GM18873 (cell line): ENCODE data around the gene C10orf90.

Source experiments
- ATAC-seq: cut with Tn5 transposase; IDR thresholded peaks from one replicate; pipeline ENCODE4 v1.9.1; 2021; ENCODE audit warnings: mild to moderate bottlenecking, moderate library complexity, moderate number of reproducible peaks; ENCODE audit not compliant: unreplicated experiment, low FRiP score

The C10orf90 gene

GRCh38 chr10:126518218-126519080 is 152.0 kb downstream of the C10orf90 start:
- no peak for ATAC-seq

DNA sequence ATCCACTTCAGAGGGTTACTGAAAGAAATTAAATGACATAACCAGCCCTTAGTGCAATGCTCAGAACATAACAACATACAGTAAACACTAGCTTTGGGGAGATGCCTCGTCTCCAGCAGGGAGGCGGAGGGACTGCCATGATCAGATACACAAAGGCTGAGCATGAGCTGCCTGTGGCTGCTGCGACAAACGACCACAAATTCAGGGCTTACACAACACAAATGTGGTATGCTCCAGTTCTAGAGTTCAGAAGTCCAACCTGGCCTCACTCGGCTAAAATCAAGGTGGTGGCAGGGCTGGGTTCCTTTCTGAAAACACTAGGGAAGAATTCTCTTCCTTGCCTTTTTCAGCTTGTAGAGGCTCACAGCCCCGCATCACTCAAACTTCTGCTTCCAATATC is 154.0 kb downstream of the C10orf90 start:
- no peak for ATAC-seq

DNA sequence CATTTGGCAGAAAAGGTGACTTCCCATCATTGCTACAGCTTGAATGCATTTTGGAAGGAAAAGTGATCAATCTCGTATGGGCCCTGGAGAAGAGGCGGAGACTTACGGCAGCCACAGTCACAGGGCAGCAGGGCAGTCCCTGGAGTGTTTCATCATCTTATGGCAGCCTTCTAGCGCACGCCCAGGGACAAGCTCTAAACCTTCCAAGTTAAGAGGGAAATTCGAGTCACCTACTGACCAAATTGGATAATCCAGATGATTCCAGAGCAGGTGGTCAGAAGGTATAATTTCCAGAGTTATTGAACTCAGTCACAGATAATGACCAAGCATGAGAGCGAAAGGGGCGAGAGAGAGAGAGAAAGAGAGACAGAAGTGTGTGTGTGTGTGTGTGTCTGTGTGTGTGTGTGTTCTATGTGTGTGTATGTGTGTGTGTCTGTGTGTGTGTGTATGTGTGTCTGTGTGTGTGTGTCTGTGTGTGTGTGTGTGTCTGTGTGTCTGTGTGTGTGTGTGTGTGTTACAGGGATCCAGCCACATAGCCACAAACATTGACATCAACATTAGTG is 158.5 kb downstream of the C10orf90 start:
- no peak for ATAC-seq

GRCh38 chr10:126509182-126509581 is 161.3 kb downstream of the C10orf90 start:
- no peak for ATAC-seq

GRCh38 chr10:126508535-126509040 is 161.9 kb downstream of the C10orf90 start:
- no peak for ATAC-seq

DNA sequence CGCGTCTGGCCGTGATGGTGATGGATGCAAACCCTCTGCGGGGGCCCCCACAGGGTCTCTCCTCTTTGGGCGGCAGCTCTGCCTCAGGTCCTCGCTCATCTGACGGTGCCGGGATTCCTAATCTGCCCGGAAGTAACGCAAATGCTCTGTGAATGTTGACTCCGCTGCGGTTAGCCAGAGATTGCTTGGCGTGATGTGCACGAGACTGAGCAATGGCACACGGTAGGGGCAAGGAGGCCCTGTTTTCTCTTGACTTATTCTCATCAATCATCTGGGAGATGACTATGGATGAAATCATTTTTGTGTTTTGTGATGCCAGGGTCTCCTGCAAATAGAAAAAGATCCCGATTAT is 165.8 kb downstream of the C10orf90 start:
- no peak for ATAC-seq

- no peak for ATAC-seq
Measured at GRCh38 chr10:126504063-126504760, 166.3 kb downstream of the C10orf90 start.

DNA sequence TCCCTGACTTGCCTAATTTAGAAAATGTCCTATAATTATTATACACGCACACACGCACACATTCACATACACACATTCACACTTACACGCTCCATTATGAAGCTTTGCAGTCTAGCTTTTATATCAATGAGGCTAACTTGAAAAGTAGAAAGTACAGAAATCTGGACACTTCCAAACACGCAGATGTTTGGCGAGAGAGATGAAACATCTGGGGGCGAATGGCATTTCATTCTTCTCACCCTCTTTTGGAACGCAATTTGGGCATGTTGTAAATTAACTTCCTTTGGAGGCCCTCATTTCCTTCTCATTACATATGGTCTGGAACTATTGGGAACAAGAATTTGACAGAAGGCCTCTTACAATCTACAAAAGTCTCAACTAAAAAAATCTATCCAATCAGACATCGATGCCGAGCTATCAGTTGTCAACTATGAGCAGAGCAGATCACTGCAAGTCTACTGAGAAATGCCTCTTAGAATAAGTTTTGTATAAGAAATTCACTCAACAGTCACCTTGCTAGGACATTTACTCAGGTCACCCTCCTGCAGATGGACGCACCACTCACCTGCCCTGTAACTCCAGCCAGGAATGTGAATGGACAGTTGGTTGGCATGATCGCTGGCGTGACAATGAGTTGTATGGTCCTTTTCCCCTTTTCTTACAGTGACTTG is 167.0 kb downstream of the C10orf90 start:
- no peak for ATAC-seq

- no peak for ATAC-seq
Measured at GRCh38 chr10:126502441-126502840, 168.1 kb downstream of the C10orf90 start.

DNA sequence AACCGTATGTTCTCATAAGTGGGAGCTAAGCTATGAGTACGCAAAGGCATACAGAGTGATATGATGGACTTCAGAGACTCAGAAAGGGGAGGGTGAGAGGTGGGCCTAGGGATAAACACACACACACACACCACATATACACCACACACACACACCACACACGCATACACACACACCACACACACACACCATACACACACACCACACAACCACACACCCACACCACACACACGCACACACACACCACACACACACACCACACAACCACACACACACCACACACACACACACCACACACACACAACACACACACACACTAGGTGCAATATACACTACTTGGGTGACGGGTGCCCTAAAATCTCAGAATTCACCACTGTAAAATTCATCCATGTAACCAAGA is 168.7 kb downstream of the C10orf90 start:
- ATAC-seq, result no peak

DNA sequence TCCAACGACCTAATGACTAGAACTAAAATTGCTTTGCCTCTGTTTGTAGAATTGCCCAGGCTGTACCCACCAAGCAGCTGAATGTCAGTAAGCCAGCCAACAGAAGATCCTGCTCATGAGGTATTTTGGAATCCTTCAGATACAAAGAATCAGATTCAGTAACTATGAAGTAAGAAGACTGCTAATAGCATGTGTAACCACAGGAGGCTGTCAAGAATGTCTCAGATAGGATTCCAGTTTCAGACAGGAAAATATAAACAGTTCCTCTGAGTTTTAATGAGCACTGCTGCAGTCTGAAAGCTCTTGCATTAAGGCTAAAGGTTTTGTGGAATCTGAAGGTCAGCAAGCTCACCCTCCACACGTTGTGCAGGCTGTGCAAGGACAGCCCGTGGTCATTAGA is 169.6 kb downstream of the C10orf90 start:
- no peak for ATAC-seq

DNA sequence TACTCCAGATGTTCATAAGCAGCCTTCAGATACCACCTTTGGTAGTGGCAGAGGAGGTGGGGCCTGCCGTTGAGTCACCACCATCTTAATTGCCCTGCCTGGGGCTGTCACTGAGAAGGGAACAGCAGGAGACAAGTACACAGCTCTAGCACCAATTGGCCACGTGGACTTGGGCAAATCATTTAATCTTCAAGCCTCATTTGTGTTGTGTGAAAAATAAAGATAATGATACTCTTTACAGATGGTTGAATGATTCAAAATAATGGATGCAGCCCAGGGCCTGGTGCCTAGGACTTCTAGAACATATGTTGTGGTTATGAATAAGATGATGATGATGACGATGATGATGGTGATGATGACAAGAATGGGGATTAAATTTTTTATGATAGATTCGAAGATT is 170.3 kb downstream of the C10orf90 start:
- no peak for ATAC-seq

DNA sequence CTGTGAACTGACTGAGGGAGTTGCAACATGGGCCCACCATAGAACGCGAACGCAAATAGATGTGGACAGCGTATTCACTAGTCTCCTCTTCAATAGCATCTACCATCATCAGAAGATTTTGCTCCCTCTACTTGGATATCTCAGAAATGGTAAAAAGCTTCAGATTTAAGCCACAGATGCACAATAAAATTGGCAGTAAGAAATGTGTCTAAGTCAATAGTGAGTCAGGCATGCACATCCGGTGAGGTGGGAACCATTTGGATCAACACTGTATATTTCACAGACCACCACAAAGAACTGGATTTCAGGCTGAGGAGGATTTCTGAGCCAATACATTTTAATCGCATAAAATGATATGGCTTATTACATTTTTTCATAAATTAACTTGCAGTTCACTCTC is 170.7 kb downstream of the C10orf90 start:
- no peak for ATAC-seq

DNA sequence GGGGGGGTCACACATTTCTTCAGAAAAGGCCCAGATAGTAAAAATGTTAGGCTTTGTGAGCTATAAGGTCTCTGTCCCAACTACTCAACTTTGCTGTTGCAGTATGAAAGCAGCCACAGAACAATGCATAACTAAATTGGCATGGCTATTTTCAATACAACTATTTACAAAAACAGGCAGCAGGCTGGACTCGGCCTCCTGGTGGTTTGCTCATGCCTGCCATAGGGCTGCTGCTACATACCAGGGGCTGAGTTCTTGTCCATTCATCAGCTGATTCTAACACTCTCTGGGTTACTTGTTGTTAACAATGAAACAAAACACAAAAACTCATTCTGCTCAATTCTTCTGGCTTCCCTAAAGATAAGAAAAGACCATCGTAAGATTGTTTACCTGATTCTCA is 172.8 kb downstream of the C10orf90 start:
- no peak for ATAC-seq

DNA sequence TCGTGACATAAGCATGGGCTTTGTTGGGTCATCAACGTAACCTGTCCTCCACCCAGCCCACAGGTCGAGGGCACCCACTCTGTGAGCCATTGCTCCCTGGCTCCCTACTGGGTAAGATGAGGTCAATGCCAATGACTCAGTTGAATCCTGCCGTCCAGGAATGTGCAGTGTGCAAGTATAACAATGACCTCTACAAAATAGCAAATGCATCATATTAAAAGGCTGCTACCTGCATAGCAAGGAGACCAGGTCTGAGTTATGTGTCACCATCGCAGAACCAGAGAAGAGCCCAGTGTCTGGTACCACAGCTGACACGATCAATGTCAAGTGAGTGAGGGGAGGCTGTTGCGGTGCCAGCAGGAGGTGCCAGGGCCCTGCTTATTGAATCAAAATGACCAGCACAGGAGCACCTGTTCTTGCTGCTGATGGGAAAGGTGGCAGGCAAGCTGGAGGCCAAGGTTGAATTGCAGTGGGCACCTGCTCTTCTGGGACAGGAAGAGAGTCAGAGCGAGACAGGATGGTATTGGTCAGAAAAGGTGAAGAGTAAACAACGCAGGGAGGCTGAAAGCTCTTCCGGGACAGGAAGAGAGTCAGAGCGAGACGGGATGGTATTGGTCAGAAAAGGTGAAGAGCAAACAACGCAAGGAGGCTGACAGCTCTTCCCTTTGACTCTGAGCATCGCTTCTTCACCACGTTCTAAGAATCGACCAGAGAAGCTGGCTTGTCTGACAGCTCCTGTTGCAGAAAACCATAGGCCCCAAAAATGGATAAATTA is 173.5 kb downstream of the C10orf90 start:
- no peak for ATAC-seq

DNA sequence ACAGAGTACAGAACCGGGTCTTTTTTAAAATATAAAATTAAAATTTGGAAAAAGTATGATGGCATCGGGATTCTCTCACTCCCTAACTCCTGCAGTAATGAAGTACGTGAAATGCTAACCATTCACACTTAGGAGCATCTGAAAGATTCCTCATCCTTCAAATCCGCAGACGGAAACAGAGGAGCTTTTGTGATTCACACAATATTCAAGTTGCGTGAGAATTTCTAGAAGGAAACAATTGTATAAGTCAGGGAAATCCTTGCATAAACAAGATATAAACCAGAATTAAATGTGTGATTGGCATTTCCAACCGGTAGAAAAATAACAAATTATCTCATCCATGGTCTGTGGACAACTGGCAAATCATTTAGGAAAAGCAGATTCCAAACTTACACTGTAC is 179.0 kb downstream of the C10orf90 start:
- ATAC-seq, result no peak

GRCh38 chr10:126481181-126481580 is 189.3 kb downstream of the C10orf90 start:
- ATAC-seq, result no peak

GRCh38 chr10:126480648-126481047 is 189.8 kb downstream of the C10orf90 start:
- ATAC-seq, result no peak

DNA sequence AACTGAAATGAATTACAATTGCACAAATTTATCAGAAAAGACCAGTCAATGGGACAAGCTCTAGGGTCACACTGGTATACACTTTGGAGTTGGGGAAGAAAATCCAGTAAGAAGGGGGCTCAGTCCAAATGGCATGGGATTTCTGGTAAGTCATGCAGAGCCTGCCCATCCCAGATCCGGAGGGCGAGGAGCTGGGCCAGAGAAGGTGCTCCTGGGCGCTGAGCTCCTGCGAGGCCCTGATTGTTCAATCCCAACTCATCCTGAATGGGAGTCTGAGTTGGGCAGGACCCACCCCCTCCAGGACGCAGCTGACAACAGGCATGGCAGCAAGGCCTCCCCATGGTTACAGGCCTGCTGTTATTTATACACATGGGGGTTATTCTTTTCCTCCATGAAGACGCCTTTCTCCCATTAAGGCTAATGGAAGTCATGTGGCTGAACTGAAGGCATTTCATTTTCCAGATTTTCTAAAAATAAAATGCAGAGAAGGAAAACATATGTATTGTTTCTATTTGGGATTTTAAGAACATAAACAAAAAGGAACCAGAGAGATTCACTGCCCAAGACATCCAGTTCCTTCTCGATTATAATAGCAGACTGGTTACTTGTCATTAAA is 191.1 kb downstream of the C10orf90 start:
- ATAC-seq, result no peak

DNA sequence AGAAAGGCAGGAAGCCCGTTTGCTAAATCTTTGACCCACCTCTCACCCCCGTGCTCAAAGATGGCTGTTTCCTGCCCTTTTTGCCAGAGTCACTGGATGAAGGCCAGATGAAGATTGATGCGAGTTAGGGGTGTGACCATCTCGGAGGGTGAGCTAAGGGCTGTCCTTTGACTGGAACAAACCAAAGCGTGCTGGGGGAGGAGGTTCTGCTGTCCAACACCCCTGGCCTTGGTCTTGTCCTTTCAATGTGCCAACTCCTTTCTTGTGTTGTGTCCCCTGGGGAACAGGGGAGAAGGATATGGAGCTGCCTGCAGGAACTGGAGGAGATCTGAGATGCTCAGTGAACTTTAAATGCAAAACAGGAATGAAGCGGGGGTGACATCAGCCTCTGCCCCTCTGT is 191.9 kb downstream of the C10orf90 start:
- no peak for ATAC-seq
